Midbrain (tissue), 1 donor: Measurements from ENCODE around the gene GLRX5.
"Not testable (repeated sequence)": the region's sequence is repeated elsewhere in the genome, so short reads cannot be mapped to it uniquely, and the experiment has no call there.

Experiments used
- DNase-seq: peaks from one replicate; lab custom pipeline; 2025; lab: John Stamatoyannopoulos, UW

Gene GLRX5

GRCh38 chr14:95499354-95499750 lies 35.5 kb upstream of the GLRX5 start:
- no peak for DNase-seq

GRCh38 chr14:95500201-95500681 lies 34.6 kb upstream of the GLRX5 start:
- peak; percentile 80 for DNase-seq

- peak; percentile 77 for DNase-seq
Observed at GRCh38 chr14:95500772-95501401, 34.0 kb upstream of the GLRX5 start.

GRCh38 chr14:95502381-95502950 lies 32.4 kb upstream of the GLRX5 start:
- DNase-seq: no peak

GRCh38 chr14:95503365-95504134 lies 31.3 kb upstream of the GLRX5 start:
- DNase-seq: no peak

GRCh38 chr14:95504135-95505029 lies 30.5 kb upstream of the GLRX5 start:
- no peak for DNase-seq

GRCh38 chr14:95505030-95505589 lies 29.7 kb upstream of the GLRX5 start:
- DNase-seq: no peak

- DNase-seq: peak; percentile 54
Observed at GRCh38 chr14:95507174-95507573, 27.7 kb upstream of the GLRX5 start.

- no peak for DNase-seq
Observed at GRCh38 chr14:95507701-95508103, 27.1 kb upstream of the GLRX5 start.

- no peak for DNase-seq
Observed at GRCh38 chr14:95508377-95508776, 26.5 kb upstream of the GLRX5 start.

- no peak for DNase-seq
Observed at GRCh38 chr14:95509495-95509894, 25.4 kb upstream of the GLRX5 start.

- DNase-seq: not testable (repeated sequence)
Observed at GRCh38 chr14:95510344-95510743, 24.5 kb upstream of the GLRX5 start.

GRCh38 chr14:95510804-95511203 lies 24.0 kb upstream of the GLRX5 start:
- DNase-seq: no peak

GRCh38 chr14:95511687-95512086 lies 23.2 kb upstream of the GLRX5 start:
- no peak for DNase-seq

- DNase-seq: no peak
Observed at GRCh38 chr14:95513291-95513690, 21.6 kb upstream of the GLRX5 start.

GRCh38 chr14:95514131-95515079 lies 20.4 kb upstream of the GLRX5 start:
- no peak for DNase-seq

- DNase-seq: peak; percentile 67
Observed at GRCh38 chr14:95515080-95515489, 19.8 kb upstream of the GLRX5 start.

- DNase-seq: peak; percentile 64
Observed at GRCh38 chr14:95515596-95516552, 19.0 kb upstream of the GLRX5 start.

- peak; percentile 12 for DNase-seq
Observed at GRCh38 chr14:95516554-95517181, 18.2 kb upstream of the GLRX5 start, which contains the start of gene SYNE3. TSS of gene SYNE3 (minus strand) at chr14:95516650. CDS start at chr14:95475821, 40,829 bp downstream.
